GM19463 (cell line): ENCODE measurements around the gene C15orf39.
"Not testable (repeated sequence)": the region's sequence is repeated elsewhere in the genome, so short reads cannot be mapped to it uniquely, and the experiment has no call there.

Source experiments
- ATAC-seq: cut with Tn5 transposase; IDR thresholded peaks from one replicate; pipeline ENCODE4 v1.9.1; 2021; ENCODE audit warnings: mild to moderate bottlenecking, moderate library complexity; ENCODE audit not compliant: unreplicated experiment

Gene C15orf39

DNA sequence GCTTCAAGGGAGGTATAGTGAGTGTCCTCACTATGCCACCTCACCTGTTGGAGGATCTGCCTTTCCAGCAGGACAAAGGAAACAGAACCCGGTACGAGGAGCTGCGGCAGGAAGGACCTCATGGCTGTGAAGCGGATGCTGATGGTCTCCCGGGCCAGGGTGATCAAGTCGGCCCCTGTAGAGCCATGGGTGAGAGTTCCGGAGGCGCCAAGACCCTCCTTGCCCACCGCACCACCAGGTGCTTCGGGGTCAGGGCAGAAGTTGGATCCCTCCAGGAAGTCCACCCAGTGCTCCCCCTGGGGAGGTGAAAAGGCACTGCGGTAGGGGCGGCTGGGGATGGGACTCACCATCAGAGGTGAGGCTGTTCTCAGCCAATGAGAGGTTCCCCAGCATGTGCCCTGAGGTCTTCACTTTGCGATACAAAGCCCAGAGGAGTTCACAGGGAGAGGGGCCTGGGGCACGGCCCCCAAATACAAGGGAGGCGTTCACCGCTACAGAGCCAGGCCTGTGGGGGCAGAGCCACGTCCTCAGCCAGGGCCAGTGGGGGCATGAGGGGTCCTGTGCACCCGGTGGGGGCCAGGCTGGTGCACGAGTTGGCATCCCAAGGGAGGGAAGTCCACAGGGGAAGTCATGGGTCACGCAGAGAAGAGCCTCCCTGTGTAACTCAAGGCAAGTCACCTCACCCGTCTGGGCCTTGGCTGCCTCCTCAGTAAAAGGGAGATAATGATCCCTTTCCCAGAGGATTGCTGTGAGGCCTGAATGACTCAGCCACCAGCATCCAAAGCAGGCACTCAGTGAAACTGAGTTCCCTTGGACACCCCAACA is 27.7 kb downstream of the C15orf39 start:
- no peak for ATAC-seq

DNA sequence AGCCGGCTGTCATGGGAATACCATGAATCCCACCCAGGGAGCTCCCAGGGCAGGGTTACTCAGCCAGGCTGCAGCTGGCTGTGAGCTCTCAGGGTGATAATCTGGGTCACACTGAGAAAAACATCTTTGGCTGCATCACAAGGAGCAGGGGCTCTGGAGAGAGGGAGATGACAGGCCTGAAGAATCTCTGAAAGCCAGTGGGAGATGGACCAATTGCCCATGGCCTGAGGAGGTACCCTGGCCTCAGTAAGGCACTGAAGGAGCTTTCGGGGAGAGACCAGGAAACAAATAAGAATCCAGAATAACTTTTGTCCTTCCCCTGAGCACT is 28.3 kb downstream of the C15orf39 start:
- no peak for ATAC-seq

- no peak for ATAC-seq
Observed at GRCh38 chr15:75230551-75231371, 29.1 kb downstream of the C15orf39 start.

- ATAC-seq, result no peak
Observed at GRCh38 chr15:75231836-75232235, 30.2 kb downstream of the C15orf39 start.

DNA sequence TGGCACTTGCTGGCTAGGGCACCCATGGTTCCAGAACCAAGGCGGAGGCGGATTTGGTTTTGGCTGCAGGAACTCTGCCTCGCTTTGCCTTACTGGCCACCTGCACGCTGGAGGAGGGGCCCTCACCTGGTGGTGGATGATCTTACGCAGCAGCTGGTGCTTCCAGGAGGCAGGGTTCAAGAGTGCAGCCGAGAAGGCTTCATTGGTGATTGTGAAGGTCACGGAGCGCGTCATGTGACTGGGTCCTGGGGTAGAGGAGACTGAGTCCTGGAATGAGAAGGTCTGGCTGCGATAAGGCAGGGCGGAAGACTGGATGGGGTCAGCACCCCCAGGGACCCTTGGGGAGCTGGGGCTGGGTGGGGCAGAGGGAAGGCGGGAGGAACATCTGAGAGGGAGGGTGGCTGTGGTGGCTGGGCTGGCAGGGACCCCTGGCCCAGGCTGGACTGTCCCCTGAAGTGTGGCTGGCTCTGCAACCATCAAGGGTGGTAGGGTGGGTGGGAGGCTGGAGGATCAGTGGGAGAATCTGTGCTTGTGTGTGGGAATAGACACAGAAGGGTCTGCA is 30.7 kb downstream of the C15orf39 start:
- ATAC-seq, result no peak

- no peak for ATAC-seq
Observed at GRCh38 chr15:75232826-75233503, 31.3 kb downstream of the C15orf39 start.

GRCh38 chr15:75233504-75234190 is 32.0 kb downstream of the C15orf39 start:
- no peak for ATAC-seq

- no peak for ATAC-seq
Observed at GRCh38 chr15:75234191-75234810, 32.6 kb downstream of the C15orf39 start.

- no peak for ATAC-seq
Observed at GRCh38 chr15:75235051-75235673, 33.5 kb downstream of the C15orf39 start.

- no peak for ATAC-seq
Observed at GRCh38 chr15:75235760-75236729, 34.4 kb downstream of the C15orf39 start.

DNA sequence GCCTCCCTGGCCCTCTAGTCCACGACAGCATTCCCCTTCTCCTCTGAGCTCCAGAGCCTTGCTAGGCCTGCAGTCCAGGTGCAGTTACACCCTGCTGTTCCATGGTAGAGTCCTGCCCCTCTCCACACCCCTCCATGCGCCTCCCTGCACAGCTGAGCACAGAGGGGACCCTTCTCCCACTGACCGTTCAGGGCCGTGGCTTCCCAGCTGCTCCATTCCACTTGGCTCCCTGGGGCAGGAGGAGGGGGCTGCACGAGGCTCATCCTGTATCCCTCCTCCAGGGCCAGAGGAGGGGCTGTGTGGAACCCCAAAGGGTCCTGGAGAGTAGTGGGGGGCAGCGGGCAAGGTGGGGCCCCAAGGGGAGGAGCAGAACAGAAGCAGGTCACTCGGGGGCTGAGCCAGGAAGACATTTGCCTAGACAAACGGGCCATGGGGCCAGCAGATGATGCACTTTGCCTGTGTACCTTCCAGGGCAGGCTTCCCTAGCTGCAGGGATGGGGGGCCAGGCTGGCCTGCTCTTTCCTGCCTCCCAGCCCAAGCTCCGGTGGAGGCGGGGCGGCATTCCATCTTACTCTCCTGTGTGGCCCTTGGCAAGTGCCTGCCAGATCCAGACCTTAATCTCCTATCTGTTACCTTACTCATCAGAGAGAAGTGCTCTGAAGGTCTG is 35.8 kb downstream of the C15orf39 start:
- ATAC-seq, result no peak

GRCh38 chr15:75238150-75238549 is 36.5 kb downstream of the C15orf39 start:
- ATAC-seq, result no peak

GRCh38 chr15:75245741-75246140 is 44.1 kb downstream of the C15orf39 start:
- not testable (repeated sequence) for ATAC-seq

- not testable (repeated sequence) for ATAC-seq
Observed at GRCh38 chr15:75248991-75249390, 47.3 kb downstream of the C15orf39 start.

DNA sequence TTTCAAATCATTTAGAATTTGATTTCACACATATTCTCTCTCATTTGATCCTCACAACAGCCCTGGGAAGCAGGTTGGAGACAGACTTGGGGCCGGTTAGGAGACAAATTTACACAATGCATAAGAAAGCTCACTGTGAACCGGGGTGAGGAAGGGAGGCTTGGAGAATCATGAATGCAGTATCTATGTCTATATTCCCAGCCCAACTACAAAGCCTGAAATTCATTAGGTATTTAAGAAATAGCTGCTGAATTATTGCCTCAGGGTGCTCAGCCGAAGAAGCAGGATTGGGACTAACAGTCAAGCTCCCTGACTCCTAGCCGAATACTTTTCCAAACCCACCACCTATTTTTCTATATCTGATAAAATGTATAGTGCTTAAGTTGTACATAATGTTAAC is 48.0 kb downstream of the C15orf39 start:
- ATAC-seq, result no peak

DNA sequence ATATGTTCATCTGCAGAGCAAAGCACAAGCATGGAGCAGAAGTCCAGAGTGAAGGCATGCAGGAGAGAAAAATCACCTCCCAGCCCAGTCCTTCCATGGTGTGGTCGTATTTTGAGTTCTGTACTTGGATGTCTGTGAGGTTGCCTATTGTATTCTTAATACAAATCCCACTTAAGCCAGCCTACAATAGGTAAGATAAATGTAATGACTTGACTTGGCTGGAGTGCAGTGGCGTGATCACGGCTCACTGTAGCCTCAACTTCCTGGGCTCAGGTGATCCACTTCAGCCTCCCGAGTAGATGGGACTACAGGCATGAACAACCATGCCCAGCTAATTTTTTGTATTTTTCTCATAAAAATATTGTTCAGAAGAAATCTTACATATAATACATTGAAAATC is 49.7 kb downstream of the C15orf39 start:
- not testable (repeated sequence) for ATAC-seq

GRCh38 chr15:75252285-75252684 is 50.6 kb downstream of the C15orf39 start:
- not testable (repeated sequence) for ATAC-seq

DNA sequence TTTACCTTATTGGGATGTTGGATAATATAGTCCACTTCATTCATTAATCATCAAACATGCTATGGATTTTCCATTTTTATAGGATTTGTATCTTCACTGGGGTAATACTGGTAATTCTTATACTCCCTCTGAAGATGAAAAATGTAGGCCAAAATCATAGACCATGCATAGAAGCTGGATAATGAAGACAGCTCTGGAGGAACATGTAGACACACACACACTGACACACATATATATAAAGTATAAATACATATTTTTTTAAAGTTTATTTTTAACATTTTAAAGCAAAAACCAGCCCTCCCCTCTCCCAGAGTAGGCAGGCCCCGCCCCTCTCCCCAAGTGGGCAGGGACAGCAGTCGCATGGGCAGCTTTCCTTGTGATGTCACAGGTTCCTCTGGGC is 56.4 kb downstream of the C15orf39 start, which contains the start of gene GOLGA6C:
GOLGA6C (plus strand) TSS at position 301 of the 400 bp plus-strand sequence. CDS start 265 bp downstream, outside the sequence.
- ATAC-seq, result not testable (repeated sequence)
